ENCODE measurements around the gene CDC42SE2.

The CDC42SE2 gene

GRCh38 chr5:131279204-131279603, 15.4 kb downstream of the CDC42SE2 start:
- DNase-seq: no peak

GRCh38 chr5:131280417-131280816, 16.6 kb downstream of the CDC42SE2 start:
- no peak for DNase-seq

DNA sequence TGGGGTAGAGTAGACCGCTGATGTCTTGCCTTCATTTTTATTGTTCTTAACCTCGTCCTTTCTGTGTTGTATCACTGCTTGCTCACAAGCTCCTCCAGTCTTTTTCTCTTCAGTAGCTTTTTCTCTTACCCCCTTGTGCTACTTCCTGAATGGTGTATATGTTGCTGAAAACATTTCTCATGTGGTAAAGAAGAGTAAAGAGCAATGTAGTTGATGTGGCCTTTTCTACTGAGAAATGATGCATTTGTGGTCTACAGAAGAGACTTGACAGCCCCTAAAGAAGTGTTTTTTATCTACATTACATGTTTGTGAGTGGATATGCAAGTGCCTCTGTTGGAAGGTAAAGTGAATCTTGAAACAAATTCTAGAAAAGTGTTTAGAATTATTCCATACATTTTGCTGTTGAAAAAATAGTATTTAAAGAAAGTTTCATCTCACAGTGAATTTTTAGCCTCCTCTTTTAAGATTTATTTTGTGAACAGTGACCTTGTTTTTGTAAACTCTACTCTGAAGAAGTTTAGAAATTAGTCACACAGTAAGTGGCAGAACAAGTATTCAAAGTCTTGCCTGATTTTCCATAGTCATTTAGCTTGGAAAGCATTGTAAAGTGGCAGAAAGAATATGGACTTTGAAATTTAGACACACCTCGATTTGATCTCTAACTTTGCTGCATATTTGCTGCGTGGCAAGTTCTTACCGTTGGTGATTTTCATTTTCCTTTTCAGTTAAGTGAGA, 17.4 kb downstream of the CDC42SE2 start:
- no peak for DNase-seq

DNA sequence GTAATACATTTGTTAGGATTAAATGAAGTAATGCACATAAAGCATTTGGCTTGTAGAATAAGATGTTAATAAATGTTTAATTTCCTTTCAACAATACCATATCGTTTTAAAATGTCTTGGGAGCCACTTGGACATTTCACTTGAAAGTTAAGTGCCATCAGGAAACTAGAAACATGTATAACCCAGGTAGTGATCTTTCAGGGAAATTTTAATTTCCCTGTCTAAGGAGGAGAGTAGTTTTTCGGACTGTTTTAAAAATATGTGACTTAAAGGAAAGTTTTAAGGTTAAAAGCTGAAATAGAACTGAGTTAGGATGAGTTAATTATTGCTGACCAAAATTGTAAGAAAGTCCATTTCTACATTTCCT, 18.0 kb downstream of the CDC42SE2 start:
- no peak for DNase-seq

DNA sequence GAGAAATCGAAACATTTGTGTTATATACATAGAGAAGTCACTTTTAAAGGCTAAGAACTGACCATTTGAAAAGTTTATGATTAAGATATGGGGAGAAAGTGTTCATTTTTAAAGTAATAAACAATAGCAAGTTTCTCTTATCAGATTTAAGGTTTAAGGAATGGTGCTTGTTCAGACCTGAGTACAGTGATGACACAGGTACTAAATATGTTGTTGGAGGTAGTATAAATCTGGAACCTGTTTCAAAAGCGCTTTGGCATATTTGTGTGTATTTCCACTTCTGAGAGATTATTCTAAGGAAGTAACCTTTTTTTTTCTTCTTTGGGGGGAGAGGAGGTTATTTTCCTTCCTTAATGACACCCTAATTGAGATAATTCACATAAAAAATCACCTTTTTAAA, 18.4 kb downstream of the CDC42SE2 start:
- DNase-seq: no peak

DNA sequence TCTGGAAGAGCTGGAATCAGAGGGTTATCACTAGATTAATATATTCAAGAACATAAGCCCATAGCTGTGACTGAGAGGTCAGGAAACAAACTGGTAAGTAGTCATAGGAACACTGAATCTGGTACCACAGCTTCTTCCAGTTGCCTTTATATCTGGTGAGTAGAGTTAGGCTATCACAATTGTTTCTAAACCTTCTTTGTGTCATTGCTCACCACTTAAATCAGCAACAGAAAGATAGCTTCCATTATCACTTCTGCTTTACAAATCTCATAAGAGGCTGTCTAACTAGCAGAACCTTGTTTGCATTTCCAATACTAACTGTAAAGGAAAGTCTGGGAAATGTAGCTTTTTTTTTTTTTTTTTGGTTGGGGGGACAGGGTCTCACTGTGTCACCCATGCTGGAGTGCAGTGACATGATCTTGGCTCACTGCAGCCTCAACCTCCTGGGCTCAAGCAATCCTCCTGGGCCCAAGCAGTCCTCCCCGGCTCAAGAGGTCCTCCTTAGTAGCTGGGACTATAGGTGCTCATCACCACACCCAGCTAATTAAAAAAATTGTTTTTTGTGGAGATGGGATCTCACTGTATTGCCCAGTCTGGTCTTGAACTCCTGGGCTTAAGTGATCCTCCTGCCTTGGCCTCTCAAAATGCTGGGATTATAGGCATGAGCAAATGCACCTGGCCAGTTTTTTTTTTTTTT, 22.0 kb downstream of the CDC42SE2 start:
- no peak for DNase-seq

DNA sequence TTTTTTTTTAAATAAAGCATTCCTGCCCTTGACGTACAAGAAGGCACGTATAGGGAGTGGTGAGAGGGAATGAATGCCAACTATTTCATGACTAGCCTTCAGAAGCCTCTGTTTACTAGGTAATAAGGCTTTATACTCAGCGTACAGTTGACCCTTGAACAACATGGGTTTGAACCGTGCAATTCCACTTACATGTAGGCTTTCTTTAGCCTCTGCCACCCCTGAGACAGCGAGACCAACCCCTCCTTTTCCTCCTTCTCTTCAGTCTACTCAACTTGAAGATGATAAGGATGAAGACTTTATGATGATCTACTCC, 22.5 kb downstream of the CDC42SE2 start:
- no peak for DNase-seq

DNA sequence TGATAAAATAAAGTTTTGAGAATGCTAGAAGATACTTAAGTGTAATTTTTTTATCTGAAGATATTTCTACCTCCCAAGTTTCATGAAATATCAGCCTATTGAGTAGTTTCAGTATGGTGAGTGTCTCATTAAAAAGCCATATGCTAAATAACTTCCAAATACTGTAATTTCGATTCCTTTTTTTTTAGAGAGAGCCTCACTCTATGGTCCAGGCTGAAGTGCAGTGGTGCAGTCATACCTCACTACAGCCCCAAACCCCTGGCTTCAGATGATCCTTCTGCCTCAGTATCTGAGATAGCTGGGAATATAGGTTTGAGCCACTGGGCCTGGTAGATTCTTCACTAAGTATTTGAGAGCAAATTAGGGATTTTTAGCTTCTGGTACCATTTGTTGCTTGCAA, 24.5 kb downstream of the CDC42SE2 start:
- DNase-seq: no peak

- DNase-seq: peak; percentile 42
Observed at GRCh38 chr5:131289738-131290137, 25.9 kb downstream of the CDC42SE2 start.

DNA sequence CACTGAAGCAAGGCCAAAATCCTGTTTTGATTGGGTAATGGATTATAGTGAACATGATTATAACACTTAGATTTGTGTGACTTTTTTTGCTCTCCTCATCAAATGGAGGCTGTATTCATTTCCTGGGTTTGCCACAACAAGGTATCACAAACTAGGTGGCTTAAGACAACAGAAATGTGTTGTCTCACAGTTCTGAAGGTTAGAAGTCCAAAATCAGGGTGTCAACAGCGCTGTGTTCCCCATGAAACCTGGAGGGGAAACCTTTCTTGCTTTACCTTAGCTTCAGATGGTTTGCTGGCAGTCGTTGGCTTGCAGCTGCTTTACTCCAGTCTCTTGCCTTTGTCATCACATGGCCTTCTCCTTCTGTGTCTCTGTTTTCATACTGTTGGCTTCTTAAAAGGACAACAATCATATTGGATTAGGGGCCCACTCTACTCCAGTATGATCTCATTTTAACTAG, 32.4 kb downstream of the CDC42SE2 start:
- DNase-seq: no peak

DNA sequence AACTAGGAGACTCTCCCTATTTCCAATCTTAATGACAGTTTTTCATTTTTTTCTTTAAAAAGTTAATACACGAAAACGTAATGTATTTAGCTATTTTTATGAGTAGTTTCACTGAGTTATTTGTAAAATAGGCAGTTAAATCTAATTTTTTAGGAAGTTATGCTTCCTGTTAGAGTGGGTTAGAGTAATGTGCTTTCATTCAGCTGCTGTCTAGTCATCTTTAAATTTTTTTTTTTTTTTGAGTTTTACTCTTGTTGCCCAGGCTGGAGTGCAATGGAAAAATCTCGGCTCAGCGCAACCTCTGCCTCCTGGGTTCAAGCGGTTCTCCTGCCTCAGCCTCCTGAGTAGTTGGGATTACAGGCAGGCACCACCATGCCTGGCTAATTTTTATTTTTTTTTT, 34.0 kb downstream of the CDC42SE2 start:
- no peak for DNase-seq

GRCh38 chr5:131299465-131299864, 35.6 kb downstream of the CDC42SE2 start:
- DNase-seq: no peak

- no peak for DNase-seq
Observed at GRCh38 chr5:131302506-131302905, 38.7 kb downstream of the CDC42SE2 start.

- no peak for DNase-seq
Observed at GRCh38 chr5:131303537-131303936, 39.7 kb downstream of the CDC42SE2 start.

- DNase-seq: no peak
Observed at GRCh38 chr5:131304414-131304813, 40.6 kb downstream of the CDC42SE2 start.

DNA sequence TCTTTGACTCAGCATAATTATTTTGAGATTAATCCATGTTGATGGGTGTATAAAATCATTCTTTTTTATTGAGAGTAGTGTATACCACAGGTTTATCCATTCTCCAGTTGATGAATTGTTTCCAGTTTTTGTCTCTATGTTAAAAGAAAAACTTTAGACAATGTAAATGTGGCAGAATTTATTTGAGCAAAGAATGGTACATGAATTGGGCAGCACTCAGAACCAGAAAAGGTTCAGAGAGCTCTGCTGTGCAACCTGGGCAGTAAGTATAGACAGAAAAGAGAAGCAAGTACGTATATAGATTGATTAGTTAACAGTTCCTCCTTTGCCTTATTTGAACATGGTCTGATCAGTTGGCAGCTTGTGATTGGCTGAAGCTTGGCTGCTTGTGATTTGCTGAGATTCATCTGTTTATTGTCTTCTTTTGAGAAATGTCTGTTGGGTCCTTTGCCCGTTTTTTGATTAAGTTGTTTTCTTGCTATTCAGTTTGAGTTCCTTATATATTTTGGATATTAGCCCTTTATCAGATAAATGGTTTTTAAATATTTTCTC, 41.4 kb downstream of the CDC42SE2 start:
- DNase-seq: no peak

DNA sequence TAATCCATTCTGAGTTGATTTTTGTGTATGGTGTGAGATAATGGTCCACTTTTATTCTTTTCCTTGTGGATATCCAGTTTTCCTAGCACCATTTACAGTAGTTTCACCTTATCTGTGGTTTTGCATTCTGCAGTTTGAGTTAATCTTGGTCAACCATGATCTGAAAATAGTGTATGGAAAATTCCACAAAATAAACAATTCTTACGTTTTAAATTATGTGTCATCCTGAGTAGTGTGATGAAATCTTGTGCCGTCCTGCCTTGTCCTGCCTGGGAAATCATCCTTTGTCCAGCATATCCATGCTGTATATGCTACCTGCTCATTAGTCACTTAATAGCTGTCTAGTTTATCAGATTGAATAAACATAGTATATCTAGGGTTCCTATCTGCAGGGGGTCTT, 42.1 kb downstream of the CDC42SE2 start:
- no peak for DNase-seq

DNA sequence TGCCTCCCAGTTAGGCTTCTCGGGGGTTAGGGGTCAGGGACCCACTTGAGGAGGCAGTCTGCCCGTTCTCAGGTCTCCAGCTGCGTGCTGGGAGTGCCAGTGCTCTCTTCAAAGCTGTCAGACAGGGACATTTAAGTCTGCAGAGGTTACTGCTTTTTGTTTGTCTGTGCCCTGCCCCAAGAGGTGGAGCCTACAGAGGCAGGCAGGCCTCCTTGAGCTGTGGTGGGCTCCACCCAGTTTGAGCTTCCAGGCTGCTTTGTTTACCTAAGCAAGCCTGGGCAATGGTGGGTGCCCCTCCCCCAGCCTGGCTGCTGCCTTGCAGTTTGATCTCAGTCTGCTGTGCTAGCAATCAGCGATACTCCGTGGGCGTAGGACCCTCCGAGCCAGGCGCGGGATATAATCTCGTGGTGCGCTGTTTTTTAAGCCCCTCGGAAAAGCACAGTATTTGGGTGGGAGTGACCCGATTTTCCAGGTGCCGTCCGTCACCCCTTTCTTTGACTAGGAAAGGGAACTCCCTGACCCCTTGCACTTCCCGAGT, 48.5 kb downstream of the CDC42SE2 start:
- peak; percentile 30 for DNase-seq

GRCh38 chr5:131316026-131316425, 52.2 kb downstream of the CDC42SE2 start:
- no peak for DNase-seq

- no peak for DNase-seq
Observed at GRCh38 chr5:131316822-131317221, 53.0 kb downstream of the CDC42SE2 start.

DNA sequence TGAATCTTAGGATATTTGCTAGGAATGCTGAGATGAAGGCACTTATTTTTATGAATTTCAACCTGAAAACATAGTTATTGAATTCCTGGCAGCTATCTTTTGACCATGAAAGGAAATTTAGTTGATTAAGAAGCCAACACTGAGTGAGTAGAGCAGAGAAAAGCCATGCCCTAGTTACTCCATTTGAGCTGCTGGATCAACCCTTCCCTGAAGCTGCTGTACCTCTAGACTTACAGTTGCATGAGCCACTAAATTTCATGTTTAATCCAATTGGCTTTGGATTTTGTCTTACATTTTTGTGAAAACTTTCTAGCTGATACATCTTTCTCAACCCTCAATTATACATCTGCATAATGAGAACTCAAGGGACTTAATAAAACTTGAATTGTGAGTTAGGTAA, 54.6 kb downstream of the CDC42SE2 start:
- no peak for DNase-seq

DNA sequence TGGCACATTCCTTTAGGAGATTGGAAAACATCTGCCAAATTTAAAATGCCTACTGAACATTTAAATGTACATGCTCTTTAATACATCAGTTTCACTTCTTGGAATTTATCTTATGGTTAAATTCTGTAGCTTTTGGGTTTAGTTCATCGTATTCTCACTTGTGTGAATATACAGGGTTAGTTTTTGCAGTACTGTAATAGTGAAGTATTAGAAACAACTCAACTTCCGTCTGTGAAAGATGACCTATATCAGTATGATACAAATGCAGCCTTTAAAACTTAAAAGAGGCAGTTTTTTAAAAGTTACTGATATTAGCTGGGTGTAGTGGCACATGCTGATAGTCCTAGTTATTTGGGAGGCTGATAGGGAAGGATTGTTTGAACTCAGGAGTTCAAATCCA, 57.2 kb downstream of the CDC42SE2 start:
- DNase-seq: no peak

- no peak for DNase-seq
Observed at GRCh38 chr5:131322926-131323325, 59.1 kb downstream of the CDC42SE2 start.

DNA sequence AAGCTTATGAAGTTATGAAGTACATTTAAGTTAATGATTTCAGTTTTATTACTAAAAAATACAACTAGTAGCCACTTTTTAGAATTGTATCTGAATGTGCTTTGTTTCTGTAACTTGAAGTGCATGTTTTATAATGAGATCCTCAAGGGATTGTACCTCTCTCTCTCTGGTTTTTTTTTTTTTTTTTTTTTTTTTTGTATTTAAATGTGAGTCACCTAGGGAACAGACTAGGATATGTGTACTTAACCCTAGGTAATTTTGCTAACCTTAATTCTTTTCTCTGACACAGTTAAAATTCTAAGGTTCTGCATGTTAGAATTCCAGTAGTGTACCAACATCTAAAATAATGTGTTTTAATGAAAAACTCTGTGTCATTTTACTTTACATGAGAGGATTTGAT, 59.5 kb downstream of the CDC42SE2 start:
- no peak for DNase-seq

All from stimulated activated CD4-positive, alpha-beta T cell treated with anti-CD3 and anti-CD28 coated beads, Interleukin-15, amount 100 ng/mL, for 24 hours (primary cell).